Measurements from ENCODE around the gene PPP1R7. TPM values are rescaled to one million over a fixed set of nuclear protein-coding genes. Genes with fewer than 3 reads are reported as not detected.
A peak's percentile ranks its signal among the peaks of the same experiment; 100 is the strongest.

PPP1R7 gene
- total RNA-seq, 2 donors from 2014 or later: 56.0 to 58.7 TPM

DNA sequence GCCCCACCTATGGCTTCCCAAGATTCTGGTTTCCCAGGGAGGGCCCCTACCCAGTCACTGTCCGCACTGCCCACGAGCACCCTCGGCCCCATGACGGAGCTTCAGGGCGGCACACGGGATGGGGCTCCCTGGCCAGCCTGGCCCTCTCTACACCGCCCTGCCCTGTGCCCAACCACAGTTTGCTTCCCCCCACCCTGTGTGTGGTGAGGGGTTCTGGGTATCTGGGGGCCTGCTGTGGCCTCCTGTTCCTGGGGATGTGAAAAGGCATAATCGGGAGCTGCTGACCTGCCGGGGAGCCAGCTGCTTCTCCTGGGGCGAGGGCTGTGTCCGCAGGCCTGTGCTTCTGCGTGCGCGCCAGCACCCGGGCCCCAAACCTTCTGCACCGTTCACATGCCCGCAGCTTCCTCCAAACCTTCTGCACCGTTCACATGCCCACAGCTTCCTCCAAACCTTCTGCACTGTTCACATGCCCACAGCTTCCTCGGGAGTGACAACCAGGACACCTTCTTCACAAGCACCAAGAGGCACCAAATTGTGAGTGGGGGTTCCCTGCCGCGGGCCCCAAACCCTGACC, 50.6 kb downstream of the PPP1R7 start:
- intact Hi-C loops (cut with DNase I, micrococcal nuclease): no loop called here
- ATAC-seq (no peak), DNase-seq (no peak)

DNA sequence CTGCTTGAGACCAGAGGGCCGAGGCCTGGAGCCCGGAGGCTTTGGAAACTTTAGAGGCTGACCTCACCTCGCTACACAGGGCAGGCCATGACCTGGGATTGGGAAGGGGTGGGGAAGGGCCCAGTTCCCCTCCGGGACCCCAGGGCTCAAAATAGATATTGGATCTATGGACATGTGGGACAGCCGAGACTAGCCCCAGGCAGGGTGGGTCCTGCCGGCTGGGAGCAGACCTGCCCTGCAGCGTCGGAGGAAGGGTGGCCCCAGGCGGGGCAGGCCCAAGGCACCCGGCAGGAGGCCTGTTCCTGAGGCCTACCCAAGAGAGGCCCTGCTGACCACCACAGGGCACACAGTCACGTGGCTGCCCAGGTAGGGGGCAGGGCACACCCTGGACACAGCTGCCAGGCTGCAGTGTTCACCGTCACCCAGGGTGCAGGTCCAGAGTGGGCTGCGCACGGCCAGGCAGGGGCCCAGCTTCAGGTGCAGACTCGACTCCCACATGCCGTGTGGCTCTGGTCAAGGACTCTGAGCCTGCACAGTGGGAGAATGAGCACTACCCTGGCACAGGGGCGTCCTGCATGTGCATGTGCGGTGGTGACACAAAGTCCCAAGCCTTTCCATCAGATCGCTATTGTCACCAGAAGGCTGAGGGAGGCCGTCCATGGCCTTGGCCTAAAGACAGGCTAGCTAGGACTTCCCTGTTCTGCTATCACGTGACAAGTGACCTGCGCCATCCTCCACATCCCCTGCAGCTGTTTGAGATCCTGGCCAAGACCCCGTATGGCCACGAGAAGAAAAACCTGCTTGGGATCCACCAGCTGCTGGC, 51.4 kb downstream of the PPP1R7 start:
- intact Hi-C loops (cut with DNase I, micrococcal nuclease): no loop called here
- DNase-seq (no peak), ATAC-seq (no peak)

DNA sequence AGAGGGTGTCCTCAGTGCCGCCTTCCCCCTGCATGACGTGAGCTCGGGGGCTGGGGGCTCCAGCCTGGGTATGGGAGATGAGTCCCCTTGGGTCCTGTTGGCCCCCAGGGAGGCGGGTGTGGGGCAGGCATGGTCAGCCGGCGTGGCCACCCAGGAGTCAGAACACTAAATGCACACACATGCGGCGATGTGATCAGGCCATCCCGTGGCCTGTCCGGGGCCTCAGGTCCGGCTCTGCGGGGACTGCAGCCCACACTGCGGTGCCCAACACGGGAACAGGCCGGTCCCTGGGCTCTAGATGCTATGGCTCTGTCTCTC, 52.0 kb downstream of the PPP1R7 start:
- intact Hi-C loops (cut with DNase I, micrococcal nuclease): no loop called here
- no peak for DNase-seq
- no peak for ATAC-seq

DNA sequence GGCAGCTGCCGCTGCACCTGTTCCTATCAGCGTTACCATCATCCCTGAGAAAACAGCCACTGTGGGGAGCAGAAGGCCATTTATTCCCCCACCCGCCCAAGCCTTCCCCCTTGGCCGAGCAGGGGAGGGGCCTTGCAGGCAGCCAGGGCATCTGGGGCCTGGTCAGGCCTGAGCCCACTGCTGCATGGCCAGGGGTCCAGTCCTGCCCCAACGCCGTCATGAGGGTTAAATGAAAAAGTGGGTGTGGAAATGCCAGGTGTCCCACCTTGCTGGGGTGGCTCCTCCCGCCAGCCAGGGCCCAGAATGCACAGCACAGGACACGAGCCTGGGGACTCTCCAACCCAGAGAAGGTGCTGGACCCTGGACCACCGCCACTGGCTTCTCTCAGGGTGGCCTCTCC, 52.4 kb downstream of the PPP1R7 start:
- intact Hi-C loops (cut with DNase I, micrococcal nuclease): no loop called here
- no peak for ATAC-seq
- DNase-seq: no peak

DNA sequence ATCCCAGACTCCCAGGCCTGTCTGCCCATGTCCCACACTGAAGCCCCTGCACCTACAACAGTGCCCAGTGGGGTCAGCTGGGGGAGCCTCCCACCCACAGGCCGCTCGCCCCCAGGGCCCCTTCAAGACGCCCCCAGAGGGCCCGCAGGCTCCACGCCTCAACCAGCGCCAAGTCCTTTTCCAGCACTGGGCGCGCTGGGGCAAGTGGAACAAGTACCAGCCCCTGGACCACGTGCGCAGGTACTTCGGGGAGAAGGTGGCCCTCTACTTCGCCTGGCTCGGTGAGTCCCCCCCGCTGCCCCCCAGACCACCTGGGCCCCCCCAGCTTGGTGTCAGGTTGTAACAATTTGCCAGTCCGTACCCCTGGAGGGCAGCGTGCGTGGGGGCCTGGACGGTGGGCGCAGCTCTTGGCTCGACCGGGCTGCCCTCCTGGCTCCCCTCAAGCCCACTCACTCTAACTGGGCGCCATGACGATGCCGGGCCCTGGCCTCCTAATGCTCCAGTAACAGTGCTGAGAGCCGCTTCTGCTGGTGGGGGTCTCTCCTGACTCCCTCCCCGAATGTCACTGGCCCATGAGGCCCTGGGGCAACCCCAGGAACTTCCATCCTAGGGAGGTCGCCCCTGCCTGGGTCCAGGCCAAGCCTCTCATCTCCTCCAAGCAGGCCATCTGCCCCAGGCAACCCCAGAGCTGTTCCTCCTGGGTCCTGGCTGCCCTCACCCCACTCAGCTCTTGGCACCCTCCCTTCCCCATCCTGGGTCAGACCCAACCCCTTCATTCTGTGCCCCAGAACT, 53.1 kb downstream of the PPP1R7 start:
- intact Hi-C loops (cut with DNase I, micrococcal nuclease): no loop called here
- no peak for DNase-seq
- ATAC-seq: no peak

DNA sequence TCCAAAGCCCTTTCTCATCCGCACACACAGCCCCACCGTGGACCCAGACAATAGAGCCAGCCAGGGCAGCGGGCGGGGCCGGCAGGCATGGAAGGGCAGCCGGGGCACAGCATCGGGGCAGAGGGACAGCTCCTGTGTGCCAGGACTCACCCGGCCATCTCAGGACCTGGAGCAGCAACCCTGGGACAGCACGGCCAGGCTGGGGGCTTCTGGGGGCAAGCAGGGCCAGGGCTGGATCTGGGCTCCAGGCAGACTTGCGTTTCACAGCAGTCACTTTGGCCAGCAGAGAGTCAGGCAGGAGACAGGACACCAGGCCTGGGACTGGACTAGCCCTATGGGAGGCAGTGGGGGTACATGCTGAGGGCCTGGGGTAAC, 53.7 kb downstream of the PPP1R7 start:
- no peak for DNase-seq
- peak; percentile 8 for ATAC-seq
- intact Hi-C loops (cut with DNase I, micrococcal nuclease): no loop called here

DNA sequence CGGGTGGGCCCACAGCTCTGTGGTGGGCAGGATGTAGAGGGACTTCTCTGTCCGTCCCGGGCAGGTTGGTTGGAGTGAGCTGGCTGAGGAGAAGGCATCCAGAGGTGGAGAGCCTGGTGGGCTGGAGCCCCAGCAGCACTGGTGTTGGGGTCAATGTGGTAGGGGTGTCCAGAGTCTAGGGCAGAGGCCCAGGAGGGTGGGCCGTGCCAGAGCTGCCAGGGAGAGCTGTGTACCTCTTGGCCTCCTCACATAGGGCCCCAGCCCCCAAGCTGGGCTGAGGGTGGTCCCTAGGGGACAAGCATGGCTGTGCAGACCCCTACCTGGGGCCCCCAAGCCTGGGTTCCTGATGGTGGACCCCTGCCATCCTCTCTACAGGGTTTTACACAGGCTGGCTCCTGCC, 54.2 kb downstream of the PPP1R7 start:
- intact Hi-C loops (cut with DNase I, micrococcal nuclease): no loop called here
- ATAC-seq: no peak

DNA sequence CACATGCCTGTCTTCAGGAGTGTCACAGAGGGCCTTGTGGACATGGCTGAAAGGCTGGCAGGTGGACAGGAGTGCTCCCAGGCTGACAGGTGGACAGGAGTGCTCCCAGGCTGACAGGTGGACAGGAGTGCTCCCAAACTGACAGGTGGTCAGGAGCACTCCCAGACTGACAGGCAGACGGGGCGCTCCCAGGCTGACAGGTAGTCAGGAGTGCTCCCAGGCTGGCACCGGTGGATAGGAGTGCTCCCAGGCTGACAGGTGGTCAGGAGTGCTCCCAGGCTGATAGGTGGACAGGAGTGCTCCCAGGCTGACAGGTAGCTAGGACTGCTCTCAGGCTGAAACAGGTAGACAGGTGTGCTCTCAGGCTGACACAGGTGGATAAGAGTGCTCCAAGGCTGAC, 54.8 kb downstream of the PPP1R7 start:
- no peak for ATAC-seq
- intact Hi-C loops (cut with DNase I, micrococcal nuclease): no loop called here
- DNase-seq: no peak

More for the DNA sequence above, 54.2 kb downstream of the PPP1R7 start:
- no peak for DNase-seq

DNA sequence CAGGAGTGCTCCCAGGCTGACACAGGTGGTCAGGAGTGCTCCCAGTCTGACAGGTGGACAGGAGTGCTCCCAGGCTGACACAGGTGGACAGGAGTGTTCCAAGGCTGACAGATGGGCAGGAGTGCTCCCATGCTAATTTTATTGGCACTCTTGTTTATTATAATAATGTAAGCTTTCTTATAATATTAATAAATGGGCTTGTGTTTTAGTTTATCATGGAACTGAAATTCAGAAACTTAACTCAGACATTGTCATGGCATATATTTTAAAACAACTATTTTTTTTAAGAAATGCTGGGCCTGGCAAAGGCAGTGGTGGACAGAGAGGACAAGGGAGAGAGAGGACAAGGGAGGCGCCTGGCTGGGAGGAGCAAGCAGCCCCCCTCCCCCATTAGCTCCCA, 56.9 kb downstream of the PPP1R7 start:
- intact Hi-C loops (cut with DNase I, micrococcal nuclease): no loop called here
- no peak for ATAC-seq
- no peak for DNase-seq

DNA sequence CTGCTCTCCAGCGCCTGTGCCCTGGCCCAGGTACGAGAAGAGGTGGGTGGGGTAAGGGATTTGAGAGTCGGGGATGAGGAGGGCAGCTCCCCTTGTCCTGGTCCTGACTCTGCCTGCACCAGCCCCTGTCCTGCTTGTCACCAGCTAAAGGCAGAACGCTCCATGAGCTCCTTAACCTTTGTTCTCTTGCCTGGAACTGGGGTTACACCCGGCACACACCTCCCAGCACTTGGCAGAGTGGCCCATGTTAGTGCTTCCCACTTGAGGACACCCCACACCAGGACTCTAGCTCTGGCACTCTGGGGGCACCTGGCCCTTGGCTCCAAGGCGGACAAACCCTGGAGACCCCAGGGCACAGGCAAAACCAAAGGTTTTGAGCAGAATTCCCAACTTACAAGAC, 57.4 kb downstream of the PPP1R7 start:
- ATAC-seq: peak; percentile 46
- DNase-seq: no peak
- intact Hi-C loops (cut with DNase I, micrococcal nuclease): no loop called here

DNA sequence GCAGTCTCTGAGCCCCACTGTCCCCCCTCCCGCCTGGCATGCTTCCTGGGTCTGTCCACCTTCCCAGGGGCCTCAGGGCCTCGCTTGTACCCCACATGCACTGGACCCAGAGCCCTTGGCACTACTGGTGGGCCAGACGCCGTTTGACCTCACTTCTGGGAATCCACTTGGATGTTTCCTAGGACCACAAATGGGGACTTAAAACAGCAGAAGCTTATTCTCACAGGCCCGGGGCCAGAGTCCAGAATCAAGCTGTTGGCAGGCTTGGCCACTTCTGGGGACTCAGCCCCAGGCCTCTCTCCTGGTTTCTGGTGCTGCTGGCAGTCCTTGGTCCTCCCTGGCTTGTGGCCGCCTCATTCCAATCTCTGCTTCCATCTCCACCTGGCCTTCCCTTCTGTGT, 57.8 kb downstream of the PPP1R7 start:
- intact Hi-C loops (cut with DNase I, micrococcal nuclease): no loop called here
- DNase-seq (no peak), ATAC-seq (no peak)

DNA sequence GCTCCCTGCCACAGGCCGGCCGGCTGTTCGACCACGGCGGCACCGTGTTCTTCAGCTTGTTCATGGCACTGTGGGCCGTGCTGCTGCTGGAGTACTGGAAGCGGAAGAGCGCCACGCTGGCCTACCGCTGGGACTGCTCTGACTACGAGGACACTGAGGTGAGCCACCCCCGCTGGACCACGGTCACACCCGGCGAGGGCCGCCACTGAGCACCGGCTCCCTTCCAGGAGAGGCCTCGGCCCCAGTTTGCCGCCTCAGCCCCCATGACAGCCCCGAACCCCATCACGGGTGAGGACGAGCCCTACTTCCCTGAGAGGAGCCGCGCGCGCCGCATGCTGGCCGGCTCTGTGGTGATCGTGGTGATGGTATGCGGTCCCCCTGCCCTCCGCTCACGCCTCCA, 59.0 kb downstream of the PPP1R7 start:
- DNase-seq: no peak
- ATAC-seq: no peak
- intact Hi-C loops (cut with DNase I, micrococcal nuclease): no loop called here

DNA sequence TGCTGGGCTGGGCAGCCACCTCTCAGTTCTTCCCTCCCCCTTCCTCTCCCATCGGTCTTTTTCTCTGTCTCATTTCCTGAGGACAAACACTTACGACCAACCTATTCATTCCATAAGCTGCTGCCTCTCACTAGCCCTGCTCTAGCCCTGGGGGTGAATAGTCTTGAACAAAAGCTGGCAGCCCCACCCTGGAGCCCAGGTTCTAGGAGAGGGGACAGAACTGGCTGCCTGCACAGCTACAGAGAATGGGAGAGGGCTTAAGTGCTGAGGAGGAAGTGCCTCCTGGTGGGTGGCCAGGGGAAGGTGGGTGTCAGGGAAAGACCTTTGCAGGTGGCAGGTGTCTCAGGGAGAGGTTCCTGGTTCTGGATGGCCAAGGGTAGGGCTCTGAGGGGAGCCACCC, 61.0 kb downstream of the PPP1R7 start:
- ATAC-seq: no peak
- intact Hi-C loops (cut with DNase I, micrococcal nuclease): no loop called here
- no peak for DNase-seq

DNA sequence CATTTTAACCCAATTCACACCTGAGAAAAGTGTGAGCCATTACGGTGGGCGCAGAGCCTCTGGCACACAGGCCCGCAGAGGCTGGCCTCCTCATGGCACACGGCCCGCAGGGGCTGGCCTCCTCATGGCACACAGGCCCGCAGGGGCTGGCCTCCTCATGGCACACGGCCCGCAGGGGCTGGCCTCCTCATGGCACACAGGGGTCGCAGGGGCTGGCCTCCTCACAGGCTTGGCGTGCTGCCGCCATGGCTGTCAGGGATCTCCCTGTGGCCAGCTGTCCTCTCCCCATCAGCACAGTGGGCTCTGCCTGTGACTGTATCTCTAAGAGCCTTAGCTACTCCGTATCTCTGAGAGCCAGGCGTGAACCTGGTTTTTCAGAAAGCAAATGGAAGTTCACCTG, 62.8 kb downstream of the PPP1R7 start:
- intact Hi-C loops (cut with DNase I, micrococcal nuclease): no loop called here
- ATAC-seq (no peak), DNase-seq (no peak)

DNA sequence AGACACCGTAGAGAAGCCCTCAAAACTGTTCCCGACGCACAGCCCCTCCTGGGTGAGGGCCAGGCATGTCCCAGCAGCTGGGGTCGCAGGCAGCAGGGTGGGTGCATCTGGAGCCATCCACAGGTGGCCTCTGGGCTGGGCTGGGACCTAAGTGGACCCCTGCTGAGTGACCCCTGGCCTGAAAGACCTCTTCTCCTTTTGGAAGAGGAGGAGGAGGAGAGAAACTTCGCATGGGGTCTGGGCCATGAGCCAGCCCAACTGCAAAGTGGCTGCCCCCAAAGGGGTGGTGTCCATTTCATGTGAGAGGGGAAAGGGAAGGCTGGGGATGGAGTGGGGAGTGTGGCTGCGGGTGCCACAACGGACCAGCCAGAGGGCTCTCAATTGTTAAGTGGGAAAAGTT, 63.3 kb downstream of the PPP1R7 start:
- intact Hi-C loops (cut with DNase I, micrococcal nuclease): no loop called here
- ATAC-seq (no peak), DNase-seq (no peak)

DNA sequence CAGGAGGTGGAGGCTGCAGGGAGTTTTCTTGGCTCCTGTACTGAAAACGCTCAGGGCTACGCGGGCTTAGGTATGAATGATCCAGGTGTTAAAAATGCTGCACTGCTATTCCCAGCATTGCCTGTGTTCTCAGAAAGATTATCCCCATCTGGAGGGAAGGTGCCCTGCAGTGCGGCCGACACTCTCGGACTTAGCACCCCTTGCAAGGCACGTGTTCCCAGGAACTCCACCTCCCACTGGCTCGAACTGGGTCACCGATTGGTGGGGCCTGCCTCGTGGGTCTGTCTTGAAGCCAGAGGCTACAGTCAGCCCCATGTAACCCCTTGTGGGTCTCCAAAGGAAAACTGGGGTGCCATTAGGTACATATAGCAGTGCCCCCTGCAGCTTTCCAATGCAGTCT, 63.9 kb downstream of the PPP1R7 start:
- ATAC-seq: no peak

DNA sequence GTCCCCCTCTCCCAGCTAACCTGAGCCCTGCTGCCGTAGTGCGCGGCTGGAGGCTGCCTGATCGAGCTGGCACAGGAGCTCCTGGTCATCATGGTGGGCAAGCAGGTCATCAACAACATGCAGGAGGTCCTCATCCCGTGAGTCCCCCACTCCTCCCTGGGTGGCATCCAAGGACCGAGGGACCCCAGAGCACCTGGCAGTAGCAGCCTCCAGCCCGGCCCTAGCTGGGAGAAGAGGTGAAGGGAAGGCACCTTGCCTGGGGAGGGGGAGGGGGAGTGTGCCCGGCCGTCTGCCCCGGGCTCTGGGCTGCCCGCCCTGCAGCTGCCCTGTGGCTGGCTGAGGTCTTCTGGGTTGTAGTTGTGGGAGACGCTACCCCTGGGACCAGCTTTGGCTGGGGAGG, 64.5 kb downstream of the PPP1R7 start:
- DNase-seq (no peak), ATAC-seq (no peak)
- intact Hi-C loops (cut with DNase I, micrococcal nuclease): no loop called here

More for the DNA sequence above, 63.9 kb downstream of the PPP1R7 start:
- intact Hi-C loops (cut with DNase I, micrococcal nuclease): no loop called here
- DNase-seq: no peak

DNA sequence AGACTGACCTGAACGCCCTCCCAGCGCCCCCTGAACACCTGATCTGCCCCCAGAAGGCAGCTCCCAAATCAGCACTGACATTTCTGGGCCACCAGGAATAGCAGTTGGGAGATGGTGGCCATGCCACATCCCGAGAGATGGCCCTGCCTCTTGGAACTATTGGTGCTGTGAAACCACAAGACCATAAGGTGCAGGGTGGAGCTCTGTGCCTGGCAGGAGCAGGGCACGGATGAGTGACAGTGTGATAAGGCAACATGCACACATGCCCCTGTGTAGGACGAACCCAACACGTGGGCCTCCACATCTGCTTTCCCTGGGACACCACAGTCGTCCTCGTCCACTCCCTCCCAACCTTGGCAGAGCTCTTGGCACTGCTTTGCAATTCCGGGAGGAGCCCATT, 65.2 kb downstream of the PPP1R7 start:
- DNase-seq: no peak
- intact Hi-C loops (cut with DNase I, micrococcal nuclease): no loop called here
- ATAC-seq: peak; percentile 38

DNA sequence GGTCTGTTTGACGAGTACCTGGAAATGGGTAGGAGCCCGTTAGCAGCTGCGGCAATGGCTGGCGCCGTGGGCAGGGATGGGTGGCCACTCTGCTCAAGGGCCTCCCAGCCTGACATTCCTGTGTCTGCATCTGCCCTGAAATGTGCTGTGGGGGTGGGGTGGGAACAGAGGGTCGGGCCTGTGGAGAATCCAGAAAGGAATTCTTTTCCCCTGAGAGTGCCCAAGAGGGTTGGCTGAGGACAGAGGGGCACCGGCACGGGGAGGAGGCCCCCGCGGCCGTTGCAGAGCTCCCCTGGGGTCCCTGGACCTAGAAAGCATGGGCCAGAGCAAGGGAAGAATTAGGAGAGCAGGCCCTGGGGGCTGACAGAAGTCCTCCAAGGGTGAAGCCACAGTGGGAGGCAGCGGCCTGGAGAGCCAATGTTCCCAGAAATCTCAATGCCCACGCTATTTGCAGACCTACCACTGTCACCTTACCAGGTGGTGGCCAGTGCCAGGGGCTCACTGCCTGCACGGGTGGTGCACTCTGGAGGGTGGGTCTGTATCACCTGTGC, 66.0 kb downstream of the PPP1R7 start:
- ATAC-seq: no peak
- DNase-seq: no peak
- intact Hi-C loops (cut with DNase I, micrococcal nuclease): no loop called here
